Neural progenitor cell (in vitro differentiated cells): ENCODE results near the gene RGS6.

Experiments used
- CTCF ChIP-seq: fragments of 200-600 bp; sonication (generic); IDR thresholded peaks from 2 replicates; pipeline ENCODE4 v1.5.1; 2017; ENCODE audit warnings: antibody characterized with exemption, mild to moderate bottlenecking
- EZH2 ChIP-seq: fragments of 200-600 bp; sonication (generic); IDR thresholded peaks from 2 replicates; pipeline ENCODE4 v1.6.1; 2017; ENCODE audit warnings: antibody characterized with exemption, mild to moderate bottlenecking, moderate library complexity
- EZH2phosphoT487 ChIP-seq: fragments of 200-600 bp; sonication (generic); IDR thresholded peaks from 2 replicates; pipeline ENCODE4 v1.6.1; 2017; ENCODE audit warnings: antibody characterized with exemption

- TF ChIP-seq CTCF = no peak
- no peak for TF ChIP-seq EZH2phosphoT487
- no peak for TF ChIP-seq EZH2
Observed at GRCh38 chr14:72164420-72165228, 232.4 kb downstream of the RGS6 start.
